Measurements from ENCODE around the gene TGM2.
"Not testable (repeated sequence)": the region's sequence is repeated elsewhere in the genome, so short reads cannot be mapped to it uniquely, and the experiment has no call there.

TGM2 gene

GRCh38 chr20:38115205-38115604, 49.9 kb downstream of the TGM2 start:
- no peak for DNase-seq (ENCODE audit: low spot score)

DNA sequence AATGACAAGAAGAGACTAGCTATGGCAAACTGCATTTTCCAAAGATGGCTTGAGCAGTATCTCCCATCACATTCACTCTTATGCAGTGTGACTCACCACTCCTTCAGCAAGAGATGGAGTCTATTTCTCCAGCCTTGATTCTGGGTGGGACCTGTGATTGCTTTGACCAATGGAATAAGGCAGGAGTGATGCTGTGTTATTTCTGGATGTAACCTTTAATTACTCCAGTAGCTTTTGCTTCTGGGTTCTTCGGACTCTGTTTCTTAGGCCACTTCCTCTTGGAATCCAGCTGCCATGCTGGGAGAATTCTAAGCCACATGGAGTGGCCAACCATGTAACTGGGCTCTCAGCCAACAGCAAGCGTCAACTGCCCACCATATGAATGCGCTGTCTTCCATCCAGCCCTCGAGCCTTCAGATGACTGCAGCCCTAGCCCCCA, 50.7 kb downstream of the TGM2 start:
- peak; percentile 43 for DNase-seq (ENCODE audit: low spot score)

- no peak for DNase-seq (ENCODE audit: low spot score)
These were observed 51.4 kb downstream of the TGM2 start for GRCh38 chr20:38113401-38114325.

GRCh38 chr20:38112930-38113294, 52.2 kb downstream of the TGM2 start:
- no peak for DNase-seq (ENCODE audit: low spot score)

- DNase-seq (ENCODE audit: low spot score) = no peak
These were observed 52.7 kb downstream of the TGM2 start for GRCh38 chr20:38112261-38112929.

GRCh38 chr20:38111366-38112232, 53.5 kb downstream of the TGM2 start:
- no peak for DNase-seq (ENCODE audit: low spot score)

GRCh38 chr20:38110525-38111178, 54.4 kb downstream of the TGM2 start:
- no peak for DNase-seq (ENCODE audit: low spot score)

DNA sequence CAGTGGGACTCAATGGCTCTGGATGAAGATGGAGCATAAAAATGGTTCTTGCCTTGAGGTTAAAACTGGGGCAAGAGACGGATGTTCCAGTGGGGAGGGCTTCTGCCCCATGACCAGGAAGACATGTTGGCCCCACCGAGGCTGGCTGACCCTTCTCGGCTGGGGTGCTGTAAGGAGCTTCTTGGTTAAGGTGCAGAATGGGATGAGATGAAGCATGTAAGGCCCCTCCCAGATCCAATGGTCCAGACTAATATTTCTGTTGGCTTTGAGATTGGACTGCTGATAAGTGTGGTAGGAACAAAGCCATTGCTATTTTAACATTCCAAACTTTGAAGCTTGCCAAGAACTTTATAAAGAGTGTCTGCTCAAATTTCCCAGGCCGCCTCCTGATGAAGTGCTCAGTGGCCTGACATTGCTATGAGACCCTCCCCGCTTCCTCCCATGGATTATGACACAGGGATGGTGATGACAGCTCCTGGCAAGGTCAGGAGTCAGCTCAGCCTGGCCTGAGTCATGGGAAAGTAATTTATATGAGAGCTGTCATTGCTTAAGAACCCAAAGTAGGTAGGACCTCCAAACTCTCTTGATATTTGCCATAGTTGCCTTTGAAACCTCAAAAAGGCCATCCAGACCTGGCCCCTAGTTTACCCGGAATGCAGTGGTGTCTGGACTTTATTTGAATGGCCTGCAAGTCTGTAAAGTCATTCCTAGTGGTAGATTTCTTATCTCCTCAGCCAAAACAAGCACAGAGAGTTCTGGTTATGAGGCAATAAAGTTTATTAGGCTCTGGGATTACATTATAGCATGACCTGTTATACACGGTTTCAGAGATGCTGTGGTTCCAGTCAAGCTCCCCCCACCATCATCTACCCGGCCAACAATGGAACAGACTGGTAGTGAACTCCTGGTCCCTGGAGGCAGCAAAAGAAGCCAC, 55.2 kb downstream of the TGM2 start:
- DNase-seq (ENCODE audit: low spot score) = peak; percentile 91

- DNase-seq (ENCODE audit: low spot score) = peak; percentile 10
These were observed 56.0 kb downstream of the TGM2 start for GRCh38 chr20:38108986-38109541.

DNA sequence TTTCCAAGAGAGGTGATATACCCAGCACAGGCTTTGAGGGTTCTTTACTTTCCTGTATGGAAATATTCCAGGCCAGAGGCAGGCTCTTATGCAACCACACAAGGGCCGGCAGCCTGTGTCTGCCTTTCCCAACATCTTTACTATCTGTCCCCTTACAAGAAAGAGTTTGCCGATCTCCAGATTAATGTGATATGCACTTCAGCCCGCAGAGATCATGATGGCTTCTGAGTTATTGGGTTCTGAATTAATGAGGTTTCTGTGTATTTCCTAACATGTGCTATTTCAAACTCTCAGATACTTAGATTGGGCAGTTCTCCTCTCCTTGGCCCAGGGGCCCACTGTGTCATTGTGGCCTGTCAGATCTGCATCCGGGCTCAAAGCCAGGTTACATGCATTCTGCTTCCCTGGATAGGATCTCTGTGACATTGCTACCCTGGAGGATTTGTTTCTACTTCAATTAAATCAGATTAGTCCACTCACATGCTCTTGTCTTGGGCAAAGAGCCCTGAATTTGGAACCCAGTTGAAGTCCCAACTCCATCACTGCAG, 56.6 kb downstream of the TGM2 start:
- DNase-seq (ENCODE audit: low spot score) = peak; percentile 47

GRCh38 chr20:38107916-38108315, 57.2 kb downstream of the TGM2 start:
- not testable (repeated sequence) for DNase-seq (ENCODE audit: low spot score)

DNA sequence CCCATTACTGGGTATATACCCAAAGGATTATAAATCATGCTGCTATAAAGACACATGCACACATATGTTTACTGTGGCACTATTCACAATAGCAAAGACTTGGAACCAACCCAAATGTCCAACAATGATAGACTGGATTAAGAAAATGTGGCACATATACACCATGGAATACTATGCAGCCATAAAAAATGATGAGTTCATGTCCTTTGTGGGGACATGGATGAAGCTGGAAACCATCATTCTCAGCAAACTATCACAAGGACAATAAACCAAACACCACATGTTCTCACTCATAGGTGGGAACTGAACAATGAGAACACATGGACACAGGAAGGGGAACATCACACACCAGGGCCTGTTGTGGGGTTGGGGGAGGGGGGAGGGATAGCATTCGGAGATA, 57.7 kb downstream of the TGM2 start:
- DNase-seq (ENCODE audit: low spot score) = not testable (repeated sequence)

GRCh38 chr20:38106461-38106860, 58.6 kb downstream of the TGM2 start:
- no peak for DNase-seq (ENCODE audit: low spot score)

DNA sequence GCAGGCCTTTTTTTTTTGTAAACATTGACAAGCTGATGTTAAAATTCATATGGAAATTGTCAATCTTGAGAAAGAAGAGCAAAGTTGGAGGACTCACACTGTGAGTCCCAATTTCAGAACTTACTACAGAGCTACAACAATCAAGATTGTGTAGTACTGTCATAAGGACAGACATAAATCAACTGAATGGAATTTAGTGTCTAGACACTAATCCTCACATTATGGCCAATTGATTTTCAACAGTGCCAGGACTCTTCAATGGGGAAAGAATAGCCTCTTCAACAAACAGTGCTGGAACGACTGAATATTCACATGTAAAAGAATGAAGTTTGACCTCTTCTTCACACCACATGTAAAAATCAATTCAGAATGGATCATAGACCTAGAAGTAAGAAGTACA, 60.8 kb downstream of the TGM2 start:
- no peak for DNase-seq (ENCODE audit: low spot score)

DNA sequence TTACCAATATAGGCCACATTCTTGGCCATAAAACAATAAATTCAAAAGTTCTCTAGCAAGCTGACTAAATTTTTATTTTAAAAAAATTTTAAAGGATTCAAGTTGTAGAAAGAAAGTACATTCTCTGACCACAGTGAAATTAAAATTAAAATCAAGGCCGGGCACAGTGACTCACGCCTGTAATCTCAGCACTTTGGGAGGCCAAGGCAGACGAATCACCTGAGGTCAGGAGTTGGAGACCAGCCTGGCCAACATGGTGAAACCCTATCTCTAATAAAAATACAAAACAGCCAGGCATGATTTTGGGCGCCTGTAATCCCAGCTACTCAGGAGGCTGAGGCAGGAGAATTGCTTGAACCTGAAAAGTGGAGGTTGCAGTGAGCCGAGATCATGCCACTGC, 62.9 kb downstream of the TGM2 start:
- not testable (repeated sequence) for DNase-seq (ENCODE audit: low spot score)

DNA sequence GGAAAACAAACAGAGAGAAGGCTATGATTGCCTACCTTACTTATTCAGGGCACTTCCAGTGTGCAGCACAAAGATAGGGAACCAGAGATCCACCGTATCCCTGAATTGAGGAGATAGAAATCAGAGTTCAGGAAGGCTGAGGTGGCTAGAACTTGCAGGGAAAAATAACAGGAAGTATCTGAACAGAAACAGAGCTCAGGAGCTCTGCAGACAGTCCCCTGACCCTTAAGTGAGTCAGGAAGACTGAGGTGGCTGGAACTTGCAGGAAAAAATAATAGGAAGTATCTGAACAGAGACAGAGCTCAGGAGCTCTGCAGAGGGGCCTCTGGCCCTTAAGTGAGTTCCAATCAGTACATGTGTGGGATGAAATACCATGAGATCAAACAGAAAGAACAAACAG, 66.1 kb downstream of the TGM2 start:
- no peak for DNase-seq (ENCODE audit: low spot score)

GRCh38 chr20:38095017-38095686, 69.9 kb downstream of the TGM2 start:
- DNase-seq (ENCODE audit: low spot score) = no peak

DNA sequence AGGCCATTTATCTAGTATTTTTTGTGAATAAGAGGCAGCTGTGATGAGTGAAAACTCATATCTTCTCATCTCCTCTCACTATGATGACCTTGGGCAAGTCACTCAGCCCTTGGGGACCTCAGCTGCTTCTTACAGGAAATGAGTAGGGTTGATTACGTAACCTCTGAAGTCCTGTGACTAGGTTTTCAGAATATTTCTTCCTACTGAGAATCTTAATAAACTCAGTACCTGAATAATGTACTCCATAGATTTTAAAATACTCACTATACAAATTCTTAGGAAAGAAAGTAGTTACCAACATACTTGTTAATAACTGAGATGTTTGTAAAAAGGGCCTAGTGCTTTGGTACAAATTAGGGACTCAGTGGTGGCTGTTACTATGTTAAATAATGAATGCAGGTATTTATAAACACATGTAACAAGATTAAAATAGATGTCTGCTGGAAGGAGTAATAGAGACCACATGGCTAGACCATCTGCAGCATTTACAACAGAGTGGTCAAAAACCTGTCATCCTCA, 70.6 kb downstream of the TGM2 start:
- peak; percentile 75 for DNase-seq (ENCODE audit: low spot score)

GRCh38 chr20:38093641-38094077, 71.4 kb downstream of the TGM2 start:
- no peak for DNase-seq (ENCODE audit: low spot score)

Measured in AG08395 (cell line).